HepG2 (cell line): ENCODE measurements around the gene HOMEZ. TPM values are rescaled to one million over a fixed set of nuclear protein-coding genes. Genes with fewer than 3 reads are reported as not detected.

Experiments
- AKAP8 ChIP-seq: sonication (generic); formaldehyde crosslinking; IDR thresholded peaks from 2 replicates; pipeline ENCODE4 v1.5.1; 2020; ENCODE audit warnings: mild to moderate bottlenecking, missing genetic modification reagents
- ATF6 ChIP-seq: sonication (generic); formaldehyde crosslinking; conservative IDR thresholded peaks from 2 replicates; pipeline ENCODE4 v1.4.0; 2020; ENCODE audit warnings: missing genetic modification reagents
- CC2D1A ChIP-seq: sonication (generic); formaldehyde crosslinking; IDR thresholded peaks from 2 replicates; pipeline ENCODE4 v1.8.1; 2023; ENCODE audit warnings: mild to moderate bottlenecking, missing genetic modification reagents
- CREB1 ChIP-seq, 2 experiments: fragments of 450-650 bp in 1 of 2; IDR thresholded peaks; 2 replicates each; pipeline ENCODE4 v1.6.1; 2016 to 2017; ENCODE audit warnings: control low read depth in 1 of 2, mild to moderate bottlenecking in 1 of 2, missing compliant biosample characterization in 1 of 2, missing genetic modification characterization in 1 of 2
- E2F1 ChIP-seq: sonication (generic); formaldehyde crosslinking; IDR thresholded peaks from 2 replicates; pipeline ENCODE4 v1.5.0; 2020; ENCODE audit warnings: missing genetic modification reagents
- MAX ChIP-seq: IDR thresholded peaks from 2 replicates; pipeline ENCODE4 v1.6.1; 2012; ENCODE audit warnings: inconsistent platforms
- MED13 ChIP-seq: sonication (generic); formaldehyde crosslinking; IDR thresholded peaks from 2 replicates; pipeline ENCODE4 v1.5.0; 2020; ENCODE audit warnings: missing genetic modification reagents
- MED8 ChIP-seq: sonication (generic); formaldehyde crosslinking; IDR thresholded peaks from 2 replicates; pipeline ENCODE4 v1.8.1; 2023; ENCODE audit warnings: mild to moderate bottlenecking, missing genetic modification reagents; ENCODE audit not compliant: insufficient replicate concordance
- MTA1 ChIP-seq: sonication (generic); formaldehyde crosslinking; IDR thresholded peaks from 2 replicates; pipeline ENCODE4 v1.4.0; 2020; ENCODE audit warnings: missing genetic modification reagents, mild to moderate bottlenecking, borderline replicate concordance
- NR2F1 ChIP-seq, 2 experiments: fragments of 450-650 bp in 1 of 2; formaldehyde crosslinking in 1 of 2; IDR thresholded peaks; 2 replicates each; pipeline versions ENCODE4 v1.5.0 to v1.6.1; 2016 to 2020; ENCODE audit warnings: mild to moderate bottlenecking in 1 of 2, missing compliant biosample characterization in 1 of 2, missing genetic modification reagents in 1 of 2, moderate library complexity in 1 of 2
- PAXIP1 ChIP-seq: sonication (generic); formaldehyde crosslinking; conservative IDR thresholded peaks from 2 replicates; pipeline ENCODE4 v1.4.0; 2020; ENCODE audit warnings: mild to moderate bottlenecking, missing genetic modification reagents, moderate library complexity
- PCBP2 ChIP-seq: fragments of 200-400 bp; formaldehyde crosslinking; optimal IDR thresholded peaks from 2 replicates; pipeline ENCODE3; 2018; ENCODE audit warnings: low read length, low read depth; ENCODE audit not compliant: poor library complexity, severe bottlenecking
- U2AF1 ChIP-seq: fragments of 200-400 bp; formaldehyde crosslinking; optimal IDR thresholded peaks from 2 replicates; pipeline ENCODE3; 2017; ENCODE audit warnings: mild to moderate bottlenecking, low read depth, low read length
- U2AF2 ChIP-seq: fragments of 200-400 bp; formaldehyde crosslinking; IDR thresholded peaks from 2 replicates; pipeline ENCODE4 v1.6.1; 2017; ENCODE audit warnings: low read depth, mild to moderate bottlenecking, low read length
- ZBTB38 ChIP-seq: sonication (generic); formaldehyde crosslinking; IDR thresholded peaks from 2 replicates; pipeline ENCODE4 v1.5.1; 2020; ENCODE audit warnings: mild to moderate bottlenecking, missing genetic modification reagents
- ZNF263 ChIP-seq: sonication (generic); formaldehyde crosslinking; IDR thresholded peaks from 2 replicates; pipeline ENCODE4 v1.4.0; 2020; ENCODE audit warnings: missing genetic modification reagents
- ZNF333 ChIP-seq: sonication (generic); formaldehyde crosslinking; IDR thresholded peaks from 2 replicates; pipeline ENCODE4 v1.4.0; 2020; ENCODE audit warnings: mild to moderate bottlenecking, missing genetic modification reagents, borderline replicate concordance
- ZNF567 ChIP-seq: sonication (generic); formaldehyde crosslinking; IDR thresholded peaks from 2 replicates; pipeline ENCODE4 v1.8.1; 2023; ENCODE audit warnings: mild to moderate bottlenecking, missing genetic modification reagents, borderline replicate concordance
- ZNF710 ChIP-seq: sonication (generic); formaldehyde crosslinking; IDR thresholded peaks from 2 replicates; pipeline ENCODE4 v1.5.0; 2020; ENCODE audit warnings: mild to moderate bottlenecking, missing genetic modification reagents, borderline replicate concordance
- polyA plus RNA-seq, 8 experiments: library from polyadenylated mRNA; depleted of rRNA in 3 of 8; stranded (reverse) in 7 of 8; unstranded in 1 of 8; fragments of >200 nt; fragmentation: Illumina TruSeq in 4 of 8; extraction: Trizol in 4 of 8; gene quantifications; 2 replicates each; pipeline versions ENCODE4 v1.2.1 to v1.2.3, GENCODE V29; 2011 to 2016; ENCODE audit warnings: low read depth in 4 of 8, missing spikeins in 1 of 8, mixed read lengths in 1 of 8; ENCODE audit not compliant: insufficient read depth in 1 of 8
- total RNA-seq, 5 experiments: library from RNA; depleted of rRNA; stranded (reverse); fragments of >200 nt; fragmentation: Illumina TruSeq; extraction: Trizol; gene quantifications; 2 replicates each; pipeline ENCODE4 v1.2.3, GENCODE V29; 2016; ENCODE audit warnings: low read depth in 1 of 5

HOMEZ gene
- total and polyA plus RNA-seq, 2 of the 13 experiments (the other 11 are each of a cell fraction or from before 2014, with no cell fraction given), result 14.5 to 31.8 TPM

GRCh38 chr14:23301288-23301968 is 15.5 kb upstream of the HOMEZ start (continued):
- TF ChIP-seq AKAP8 (CRISPR knock-in tag) (peak; percentile 86), CREB1 (IDR thresholded peaks at IDR 0.05) (peak; percentile 84), CREB1 (CRISPR knock-in tag; IDR thresholded peaks at IDR 0.05) (no peak), U2AF1 (peak; percentile 91), MAX (no peak), ATF6 (CRISPR knock-in tag) (peak; percentile 92), PAXIP1 (CRISPR knock-in tag) (peak; percentile 54), PCBP2 (no peak), MTA1 (peak; percentile 58), ZBTB38 (CRISPR knock-in tag) (peak; percentile 29; the same call in 1 of the 2 replicates), U2AF2 (0 out of 2 replicates have a peak, but pooled peaks have one; percentile 92), E2F1 (CRISPR knock-in tag) (peak; percentile 79), ZNF567 (CRISPR knock-in tag) (no peak; the same call in 1 of the 2 replicates), MED13 (CRISPR knock-in tag) (peak; percentile 18; the same call in 1 of the 2 replicates), MED8 (CRISPR knock-in tag) (peak; percentile 64), ZNF263 (peak; percentile 89), CC2D1A (CRISPR knock-in tag) (no peak; the same call in 1 of the 2 replicates), NR2F1 (CRISPR knock-in tag; IDR thresholded peaks at IDR 0.05) (peak in 1 of 2 experiments; percentile 66; a peak in 2 of 4 replicates), ZNF710 (CRISPR knock-in tag) (peak; percentile 25; the same call in 1 of the 2 replicates), ZNF333 (CRISPR knock-in tag) (peak; percentile 81; the same call in 1 of the 2 replicates)
